Psoas muscle (tissue), 8 donors: Measurements from ENCODE around the gene TMEM132C. TPM values are rescaled to one million over a fixed set of nuclear protein-coding genes. Genes with fewer than 3 reads are reported as not detected.

Source experiments
- ATAC-seq, 4 donors: fragments of 200-7000 bp; cut with Tn5 transposase; one replicate each; pipeline ENCODE4 v1.9.1; 2020; ENCODE audit warnings: moderate library complexity in 3 of 4, mild to moderate bottlenecking in 2 of 4
- DNase-seq, 2 donors: peaks; one replicate each; pipeline ENCODE4 v3.0.0-alpha.2; 2020
- H3K27ac ChIP-seq: fragments of 200-600 bp; one replicate; pipeline ENCODE4 v1.8.0; 2022
- H3K27me3 ChIP-seq, 3 donors: fragments of 200-600 bp in 1 of 3; one replicate each; pipeline versions ENCODE4 v1.6.1 to v1.8.0; 2013 to 2022; ENCODE audit warnings: low read length in 2 of 3, mild to moderate bottlenecking in 2 of 3, moderate library complexity in 1 of 3; ENCODE audit not compliant: insufficient read depth in 3 of 3
- H3K36me3 ChIP-seq, 2 donors: fragments of 200-600 bp in 1 of 2; one replicate each; pipeline versions ENCODE4 v1.6.1 to v1.8.0; 2013 to 2022; ENCODE audit warnings: low read depth in 1 of 2, mild to moderate bottlenecking in 1 of 2, moderate library complexity in 1 of 2; ENCODE audit not compliant: insufficient read depth in 1 of 2
- H3K4me1 ChIP-seq: fragments of 200-600 bp; one replicate; pipeline ENCODE4 v1.8.0; 2022
- H3K4me3 ChIP-seq: fragments of 200-600 bp; one replicate; pipeline ENCODE4 v1.8.0; 2022; ENCODE audit warnings: mild to moderate bottlenecking
- H3K9me3 ChIP-seq: fragments of 200-600 bp; one replicate; pipeline ENCODE4 v1.8.0; 2022
- CTCF ChIP-seq: fragments of 200-600 bp; IDR thresholded peaks from one replicate; pipeline ENCODE4 v1.8.0; 2022; ENCODE audit warnings: antibody characterized with exemption
- WGBS, 3 donors: extraction: QIAGEN DNeasy Blood & Tissue Kit; methylation state at CpG; one replicate each; pipeline versions ENCODE4 v1.1.6 to v1.1.7; 2013; 5-methylcytosine and 5-hydroxymethylcytosine counted together
- intact Hi-C, 2 donors: fragments of 100-400 bp; cut with DNase I; formaldehyde crosslinking; loops; one replicate each; pipeline versions ENCODE4 v1.11.0 to v1.14.2; 2022
- polyA plus RNA-seq, 3 donors: library from polyadenylated mRNA; stranded (reverse); fragments of 200-250 nt; gene quantifications; one replicate each; pipeline ENCODE4 v1.2.3, GENCODE V29; 2013
- total RNA-seq, 4 donors: library from RNA; stranded (reverse); fragmentation: NEBNext Ultra II Directional in 2 of 4; extraction: Animal tissue kit (Norgen Biotek cat#: 25700) in 2 of 4; gene quantifications; one replicate each; pipeline versions ENCODE4 v1.2.1 to v1.2.4, GENCODE V29; 2021 to 2023
- donor health status: healthy with polysubstance abuse.
- donor health status: DM: no; HTN: no; CAD: no; lungs with moderate emphysema.
- donor health status: Bipolar disorder and iron deficiency.
- donor health status: healthy.
- donor health status: DM: yes; HTN: yes; CAD: no.
- donor health status: DM: no; HTN: no; CAD: no.
- donor health status: DM: no; HTN: no; CAD: no.
- donor health status: DM: yes; HTN: yes; CAD: no.

The TMEM132C gene
- total and polyA plus RNA-seq, 7 donors, result 0.16 to 0.77 (median 0.47) TPM

- no peaks in the 10 kb centered on the region for H3K36me3 ChIP-seq
- H3K4me1 ChIP-seq, result no peaks in the 10 kb centered on the region
- no peak overlapping the region for H3K27ac ChIP-seq
- WGBS, 3 donors, result 34 to 38% (median 37%) methylated on average over 2 of the region's 2 CpGs
- no peaks in the 10 kb centered on the region for H3K9me3 ChIP-seq
- no peak for ATAC-seq
- intact Hi-C loops, result no loop called here
- no peak overlapping the region for H3K4me3 ChIP-seq
- no peak for TF ChIP-seq CTCF
- H3K27me3 ChIP-seq, result no peaks in the 10 kb centered on the region
- no peak for DNase-seq
Observed at GRCh38 chr12:128690641-128691040, 423.7 kb downstream of the TMEM132C start.

GRCh38 chr12:128693115-128693514, 426.1 kb downstream of the TMEM132C start:
- no peaks in the 10 kb centered on the region for H3K27me3 ChIP-seq
- no peaks in the 10 kb centered on the region for H3K9me3 ChIP-seq
- H3K4me3 ChIP-seq, result no peak overlapping the region
- no peak overlapping the region for H3K27ac ChIP-seq
- no peak for DNase-seq
- no peaks in the 10 kb centered on the region for H3K36me3 ChIP-seq
- WGBS, 3 donors, result 80 to 85% (median 82%) methylated on average over 4 of the region's 4 CpGs
- H3K4me1 ChIP-seq, result no peaks in the 10 kb centered on the region
- no peak for ATAC-seq
- TF ChIP-seq CTCF, result no peak
- intact Hi-C loops, result no loop called here

- no peak for DNase-seq
- 75 to 83% (median 80%) methylated on average over 8 of the region's 8 CpGs for WGBS, 3 donors
- Histone ChIP-seq H3K27me3 (no peaks in the 10 kb centered on the region), H3K4me3 (no peak overlapping the region), H3K4me1 (no peaks in the 10 kb centered on the region), H3K9me3 (no peaks in the 10 kb centered on the region), H3K27ac (no peak overlapping the region), H3K36me3 (no peaks in the 10 kb centered on the region)
- ATAC-seq, result no peak
- no peak for TF ChIP-seq CTCF
- intact Hi-C loops, result no loop called here
Observed at GRCh38 chr12:128693771-128694170, 426.8 kb downstream of the TMEM132C start.

- intact Hi-C loops, result no loop called here
- DNase-seq, result no peak
- Histone ChIP-seq H3K27me3 (no peaks in the 10 kb centered on the region), H3K4me1 (no peaks in the 10 kb centered on the region), H3K36me3 (no peaks in the 10 kb centered on the region), H3K27ac (no peak overlapping the region), H3K9me3 (no peaks in the 10 kb centered on the region), H3K4me3 (no peak overlapping the region)
- no peak for ATAC-seq
- WGBS, 3 donors, result 65 to 81% (median 75%) methylated on average over 4 of the region's 4 CpGs
- no peak for TF ChIP-seq CTCF
Observed at GRCh38 chr12:128694445-128694844, 427.5 kb downstream of the TMEM132C start.

- intact Hi-C loops, result no loop called here
- no peaks in the 10 kb centered on the region for H3K4me1 ChIP-seq
- H3K36me3 ChIP-seq, result no peaks in the 10 kb centered on the region
- no peak overlapping the region for H3K27ac ChIP-seq
- no peak for DNase-seq
- TF ChIP-seq CTCF, result no peak
- H3K9me3 ChIP-seq, result no peaks in the 10 kb centered on the region
- H3K27me3 ChIP-seq, result no peaks in the 10 kb centered on the region
- no peak for ATAC-seq
- WGBS, 3 donors, result 94% methylated on average over 22 of the region's 22 CpGs
- H3K4me3 ChIP-seq, result no peak overlapping the region
Observed at GRCh38 chr12:128695697-128696096, 428.7 kb downstream of the TMEM132C start.
